Smooth muscle cell (in vitro differentiated cells): ENCODE results near the gene NACA2. TPM values are rescaled to one million over a fixed set of nuclear protein-coding genes. Genes with fewer than 3 reads are reported as not detected.

Experiments
- DNase-seq: peaks from one replicate; lab custom pipeline; 2025; ENCODE audit not compliant: unreplicated experiment; lab: John Stamatoyannopoulos, UW
- H2AFZ ChIP-seq: fragments of 200-600 bp; sonication (generic); 2 replicates; pipeline ENCODE4 v1.6.0; 2016; ENCODE audit warnings: antibody characterized with exemption, low read depth, mild to moderate bottlenecking
- H3F3A ChIP-seq: fragments of 200-600 bp; sonication (generic); 2 replicates; pipeline ENCODE4 v1.6.0; 2017; ENCODE audit warnings: antibody characterized with exemption, low read depth
- H3K27ac ChIP-seq: fragments of 200-600 bp; sonication (generic); 2 replicates; pipeline ENCODE4 v1.5.1; 2016; ENCODE audit warnings: low read depth, mild to moderate bottlenecking
- H3K27me3 ChIP-seq: fragments of 200-600 bp; sonication (generic); 2 replicates; pipeline ENCODE4 v1.6.1; 2016; ENCODE audit warnings: low read depth, mild to moderate bottlenecking
- H3K36me3 ChIP-seq: fragments of 200-600 bp; sonication (generic); 2 replicates; pipeline ENCODE4 v1.5.1; 2016; ENCODE audit warnings: low read depth
- H3K4me1 ChIP-seq: fragments of 200-600 bp; sonication (generic); 2 replicates; pipeline ENCODE4 v1.5.1; 2016; ENCODE audit warnings: low read depth
- H3K4me2 ChIP-seq: fragments of 200-600 bp; sonication (generic); 2 replicates; pipeline ENCODE4 v1.6.0; 2016; ENCODE audit warnings: mild to moderate bottlenecking
- H3K4me3 ChIP-seq: fragments of 200-600 bp; sonication (generic); 2 replicates; pipeline ENCODE4 v1.5.1; 2016; ENCODE audit warnings: mild to moderate bottlenecking
- H3K79me2 ChIP-seq: fragments of 200-600 bp; sonication (generic); 2 replicates; pipeline ENCODE4 v1.6.0; 2016; ENCODE audit warnings: low read depth, mild to moderate bottlenecking
- H3K9ac ChIP-seq: fragments of 200-600 bp; sonication (generic); 2 replicates; pipeline ENCODE4 v1.6.0; 2016; ENCODE audit warnings: low read depth
- H3K9me3 ChIP-seq: fragments of 200-600 bp; sonication (generic); replicated peaks from 2 replicates; pipeline ENCODE4 v1.5.1; 2016; ENCODE audit warnings: low read depth
- H4K20me1 ChIP-seq: fragments of 200-600 bp; sonication (generic); 2 replicates; pipeline ENCODE4 v1.6.0; 2016; ENCODE audit warnings: low read depth
- CTCF ChIP-seq: fragments of 200-600 bp; sonication (generic); IDR thresholded peaks from 2 replicates; pipeline ENCODE4 v1.5.1; 2017; ENCODE audit warnings: borderline replicate concordance, mild to moderate bottlenecking, antibody characterized with exemption; ENCODE audit not compliant: insufficient read depth, poor library complexity, severe bottlenecking
- WGBS: methylation state at CpG from one replicate; pipeline ENCODE4 v1.1.7; 2016; ENCODE audit warnings: low lambda C conversion rate; 5-methylcytosine and 5-hydroxymethylcytosine counted together
- polyA plus RNA-seq: library from polyadenylated mRNA; unstranded; fragments of >200 nt; fragmentation: Nextera tagmentation; extraction: Ambion mirVana; gene quantifications from 2 replicates; pipeline ENCODE4 v1.2.1, GENCODE V29; 2016
- total RNA-seq: library from RNA; depleted of rRNA; stranded (reverse); fragments of >200 nt; gene quantifications from 2 replicates; pipeline ENCODE4 v1.2.3, GENCODE V29; 2014

NACA2 gene
- total and polyA plus RNA-seq, 2 experiments from 2014 or later = not detected

- H3K36me3 ChIP-seq = no peaks in the 10 kb centered on the region
- TF ChIP-seq CTCF = no peak
- DNase-seq = no peak
- no peaks in the 10 kb centered on the region for H3K79me2 ChIP-seq
- H3K27me3 ChIP-seq = no peaks in the 10 kb centered on the region
- no peak overlapping the region for H3K4me3 ChIP-seq
- H3K27ac ChIP-seq = no peak overlapping the region
- no peaks in the 10 kb centered on the region for H3K9me3 ChIP-seq
- H3K9ac ChIP-seq = no peak overlapping the region
- no peaks in the 10 kb centered on the region for H4K20me1 ChIP-seq
- no peaks in the 10 kb centered on the region for H3K4me1 ChIP-seq
- no peak overlapping the region for H2AFZ ChIP-seq
- H3F3A ChIP-seq = no peaks in the 10 kb centered on the region
- no peak overlapping the region for H3K4me2 ChIP-seq
- 58% methylated on average over 4 of the region's 4 CpGs for WGBS
Measured at GRCh38 chr17:61565213-61565612, 25.8 kb downstream of the NACA2 start.

GRCh38 chr17:61562287-61562686, 28.7 kb downstream of the NACA2 start:
- H3K9ac ChIP-seq = no peak overlapping the region
- H3F3A ChIP-seq = no peaks in the 10 kb centered on the region
- H3K9me3 ChIP-seq = no peaks in the 10 kb centered on the region
- no peak overlapping the region for H3K27ac ChIP-seq
- no peaks in the 10 kb centered on the region for H3K4me1 ChIP-seq
- H3K4me3 ChIP-seq = no peak overlapping the region
- H3K36me3 ChIP-seq = no peaks in the 10 kb centered on the region
- H3K27me3 ChIP-seq = no peaks in the 10 kb centered on the region
- H2AFZ ChIP-seq = no peak overlapping the region
- H4K20me1 ChIP-seq = no peaks in the 10 kb centered on the region
- no peak overlapping the region for H3K4me2 ChIP-seq
- H3K79me2 ChIP-seq = no peaks in the 10 kb centered on the region
- TF ChIP-seq CTCF = no peak
- 88% methylated on average over 4 of the region's 4 CpGs for WGBS
- DNase-seq = no peak

- no peaks in the 10 kb centered on the region for H3K27me3 ChIP-seq
Measured at GRCh38 chr17:61561354-61561753, 29.7 kb downstream of the NACA2 start.

More at GRCh38 chr17:61561354-61561753, 29.7 kb downstream of the NACA2 start:
- 75% methylated on average over 2 of the region's 2 CpGs for WGBS
- DNase-seq = no peak
- no peak overlapping the region for H3K9ac ChIP-seq
- H3K9me3 ChIP-seq = no peaks in the 10 kb centered on the region
- no peaks in the 10 kb centered on the region for H3K36me3 ChIP-seq
- no peak overlapping the region for H3K4me2 ChIP-seq
- H3K27ac ChIP-seq = no peak overlapping the region
- H3K4me3 ChIP-seq = no peak overlapping the region
- no peaks in the 10 kb centered on the region for H3K79me2 ChIP-seq
- no peaks in the 10 kb centered on the region for H3F3A ChIP-seq
- H3K4me1 ChIP-seq = no peaks in the 10 kb centered on the region
- no peak overlapping the region for H2AFZ ChIP-seq
- no peaks in the 10 kb centered on the region for H4K20me1 ChIP-seq
- no peak for TF ChIP-seq CTCF
